BLaER1 treated with 17β-estradiol and CSF1 and Interleukin-3, amounts not matched to agents 10 nM and 100 nM (cell line): ENCODE results near the gene SLC38A2.

Source experiments
- H3K27ac ChIP-seq, 11 experiments: shearing (Covaris generic); formaldehyde crosslinking; 2 replicates each; pipeline ENCODE4 v1.8.1; 2022
- H3K27me3 ChIP-seq, 11 experiments: shearing (Covaris generic); formaldehyde crosslinking; 2 replicates each; pipeline ENCODE4 v1.8.1; 2022
- H3K36me3 ChIP-seq, 11 experiments: shearing (Covaris generic); formaldehyde crosslinking; 2 replicates each; pipeline ENCODE4 v1.8.1; 2022
- H3K4me1 ChIP-seq, 10 experiments: shearing (Covaris generic); formaldehyde crosslinking; 2 replicates each; pipeline ENCODE4 v1.8.1; 2022
- H3K4me2 ChIP-seq, 11 experiments: shearing (Covaris generic); formaldehyde crosslinking; 2 replicates each; pipeline ENCODE4 v1.8.1; 2022
- H3K4me3 ChIP-seq, 10 experiments: shearing (Covaris generic); formaldehyde crosslinking; 2 replicates each; pipeline ENCODE4 v1.8.1; 2022
- H3K9ac ChIP-seq, 11 experiments: shearing (Covaris generic); formaldehyde crosslinking; 2 replicates each; pipeline ENCODE4 v1.8.1; 2022
- H3K9me3 ChIP-seq, 11 experiments: shearing (Covaris generic); formaldehyde crosslinking; replicated peaks in 1 of 11; 2 replicates each; pipeline ENCODE4 v1.8.1; 2022
- H4K20me1 ChIP-seq, 11 experiments: shearing (Covaris generic); formaldehyde crosslinking; 2 replicates each; pipeline ENCODE4 v1.8.1; 2022
- Cebpa-rat ChIP-seq, 11 experiments: shearing (Covaris generic); IDR thresholded peaks; 2 replicates each; pipeline ENCODE4 v1.8.1; 2022

SLC38A2 gene

DNA sequence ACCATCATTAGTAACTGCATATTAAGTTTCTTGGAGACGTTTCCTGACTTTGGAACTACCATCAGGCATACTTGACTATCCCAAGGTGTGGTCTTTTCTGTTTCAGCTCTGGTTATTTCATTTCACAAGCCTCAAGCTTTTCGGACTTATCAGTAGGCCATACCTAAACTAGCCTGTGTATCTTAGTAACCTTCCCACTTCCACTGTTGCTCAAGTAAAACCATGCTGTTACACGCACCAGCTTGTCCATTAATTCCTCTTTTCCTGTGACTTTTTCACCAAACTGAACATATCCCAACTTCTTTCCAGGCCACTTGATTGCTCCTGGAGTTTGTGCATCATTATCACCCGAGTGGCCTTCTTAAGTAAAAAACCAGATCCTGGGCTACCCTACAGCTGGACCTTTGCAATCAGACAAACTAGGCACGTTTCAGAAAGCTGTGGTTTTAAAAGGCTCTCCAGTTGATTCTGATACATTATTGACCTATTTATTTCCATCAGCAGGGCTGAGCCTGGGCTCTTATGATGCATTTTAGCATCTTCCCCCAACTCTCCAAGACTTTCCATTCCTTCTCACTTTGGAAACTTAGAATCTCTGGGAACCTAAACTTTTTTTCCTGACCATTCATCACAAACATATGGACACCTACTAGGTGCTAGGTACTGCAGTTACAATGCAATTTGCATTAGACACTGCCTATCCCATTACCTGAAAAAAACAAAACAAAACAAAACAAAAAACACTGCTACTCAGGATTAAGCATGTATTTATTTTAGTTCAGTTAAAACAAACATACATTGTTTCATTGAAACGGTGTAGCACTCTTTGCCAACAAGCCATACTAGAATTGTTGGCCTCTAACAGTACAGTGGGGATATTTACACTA is 14.9 kb downstream of the SLC38A2 start:
- no peak for TF ChIP-seq Cebpa-rat (IDR thresholded peaks at IDR 0.05)
- Histone ChIP-seq H3K27ac (no peak overlapping the region), H3K36me3 (peaks cover 40 to 43% (median 42%) of the 10 kb centered on the region in 11 experiments), H4K20me1 (peaks cover 34 to 60% (median 54%) of the 10 kb centered on the region in 11 experiments; a peak in 21 of 22 replicates), H3K4me2 (no peak overlapping the region), H3K27me3 (no peaks in the 10 kb centered on the region), H3K4me1 (peaks cover 2 to 22% (median 10%) of the 10 kb centered on the region in 10 experiments; a peak in 15 of 20 replicates), H3K9me3 (no peaks in the 10 kb centered on the region), H3K4me3 (no peak overlapping the region), H3K9ac (no peak overlapping the region)

- Histone ChIP-seq H3K4me2 (no peak overlapping the region), H3K36me3 (peaks cover 31 to 35% (median 34%) of the 10 kb centered on the region in 11 experiments), H3K27me3 (no peaks in the 10 kb centered on the region), H3K4me3 (no peak overlapping the region), H3K4me1 (peaks cover 0 to 14% (median 7%) of the 10 kb centered on the region in 10 experiments; a peak in 12 of 20 replicates), H3K27ac (no peak overlapping the region), H3K9me3 (no peaks in the 10 kb centered on the region), H4K20me1 (peaks cover 27 to 52% (median 46%) of the 10 kb centered on the region in 11 experiments; a peak in 21 of 22 replicates), H3K9ac (no peak overlapping the region)
- TF ChIP-seq Cebpa-rat (IDR thresholded peaks at IDR 0.05) = no peak
These were observed 15.7 kb downstream of the SLC38A2 start for GRCh38 chr12:46356655-46357437.

GRCh38 chr12:46354802-46355199 is 17.8 kb downstream of the SLC38A2 start:
- Histone ChIP-seq H3K36me3 (peaks cover 12 to 14% (median 13%) of the 10 kb centered on the region in 11 experiments), H3K4me1 (no peaks in the 10 kb centered on the region), H3K9ac (no peak overlapping the region), H3K27ac (no peak overlapping the region), H3K4me3 (no peak overlapping the region), H3K27me3 (no peaks in the 10 kb centered on the region), H3K4me2 (no peak overlapping the region), H3K9me3 (peaks cover 0 to 4% (median 0%) of the 10 kb centered on the region in 11 experiments; a peak in 2 of 22 replicates), H4K20me1 (peaks cover 18 to 32% (median 26%) of the 10 kb centered on the region in 11 experiments; a peak in 21 of 22 replicates)
- no peak for TF ChIP-seq Cebpa-rat (IDR thresholded peaks at IDR 0.05)

- Histone ChIP-seq H3K27me3 (no peaks in the 10 kb centered on the region), H3K27ac (no peak overlapping the region), H3K4me1 (peaks cover 0 to 4% (median 0%) of the 10 kb centered on the region in 10 experiments; a peak in 3 of 20 replicates), H4K20me1 (peaks cover 13 to 27% (median 20%) of the 10 kb centered on the region in 11 experiments; a peak in 21 of 22 replicates), H3K36me3 (peaks cover 7 to 9% (median 8%) of the 10 kb centered on the region in 11 experiments), H3K9me3 (peaks cover 0 to 4% (median 0%) of the 10 kb centered on the region in 11 experiments; a peak in 2 of 22 replicates), H3K9ac (no peak overlapping the region), H3K4me2 (no peak overlapping the region), H3K4me3 (no peak overlapping the region)
- no peak for TF ChIP-seq Cebpa-rat (IDR thresholded peaks at IDR 0.05)
These were observed 18.3 kb downstream of the SLC38A2 start for GRCh38 chr12:46354111-46354801.

DNA sequence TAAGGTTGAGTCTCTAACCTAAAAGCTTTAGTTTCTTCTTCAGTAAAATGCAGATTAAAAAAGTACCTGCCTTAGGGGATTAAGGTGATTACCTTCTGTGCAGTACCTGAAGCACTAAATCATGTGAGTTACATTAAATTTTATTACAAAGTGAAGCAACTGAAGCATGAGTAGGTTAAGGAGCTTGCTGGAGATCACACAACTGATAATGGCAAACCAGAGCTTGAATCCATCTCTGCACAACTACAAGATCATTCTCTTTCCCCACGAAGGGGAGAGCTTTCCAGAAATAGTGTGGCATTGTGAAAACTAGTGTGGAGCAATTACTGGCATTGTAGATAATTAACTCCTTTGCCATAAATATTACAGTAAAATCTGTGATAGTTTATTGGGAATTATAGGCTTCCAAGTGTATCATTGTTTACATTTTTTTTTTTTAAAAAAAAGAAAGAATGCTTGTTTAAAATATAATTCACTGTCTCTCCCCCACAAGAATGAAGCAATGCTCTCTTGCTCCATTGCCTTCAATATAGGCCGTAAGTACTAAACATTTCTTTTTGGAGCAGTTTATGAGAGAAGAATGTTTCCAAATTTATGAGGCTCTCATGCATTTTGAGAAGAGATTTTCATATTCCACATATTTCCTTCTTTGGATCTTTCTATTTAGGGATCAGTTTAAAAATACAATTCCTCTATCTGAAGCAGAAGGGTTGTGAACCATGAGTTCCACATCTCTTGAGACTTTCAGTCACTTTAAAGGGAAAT is 20.5 kb downstream of the SLC38A2 start:
- Histone ChIP-seq H3K27me3 (no peaks in the 10 kb centered on the region), H4K20me1 (peaks cover 0 to 6% (median under 1%) of the 10 kb centered on the region in 11 experiments; a peak in 6 of 22 replicates), H3K4me2 (no peak overlapping the region), H3K9ac (no peak overlapping the region), H3K4me1 (peaks cover 0 to 5% (median 0%) of the 10 kb centered on the region in 10 experiments; a peak in 3 of 20 replicates), H3K27ac (no peak overlapping the region), H3K9me3 (peaks cover 0 to 4% (median 0%) of the 10 kb centered on the region in 11 experiments; a peak in 2 of 22 replicates), H3K4me3 (no peak overlapping the region), H3K36me3 (no peaks in the 10 kb centered on the region)
- TF ChIP-seq Cebpa-rat (IDR thresholded peaks at IDR 0.05) = no peak

GRCh38 chr12:46351138-46351537 is 21.4 kb downstream of the SLC38A2 start:
- H3K4me2 ChIP-seq = no peak overlapping the region
- peaks cover 0 to 5% (median 0%) of the 10 kb centered on the region in 10 experiments; a peak in 3 of 20 replicates for H3K4me1 ChIP-seq
- no peak overlapping the region for H3K9ac ChIP-seq
- H4K20me1 ChIP-seq = no peaks in the 10 kb centered on the region
- H3K27me3 ChIP-seq = no peaks in the 10 kb centered on the region
- H3K9me3 ChIP-seq = peaks cover 0 to 4% (median 0%) of the 10 kb centered on the region in 11 experiments; a peak in 2 of 22 replicates
- H3K36me3 ChIP-seq = no peaks in the 10 kb centered on the region
- no peak for TF ChIP-seq Cebpa-rat (IDR thresholded peaks at IDR 0.05)
- H3K27ac ChIP-seq = no peak overlapping the region
- no peak overlapping the region for H3K4me3 ChIP-seq

GRCh38 chr12:46349253-46349652 is 23.3 kb downstream of the SLC38A2 start:
- H3K9ac ChIP-seq = no peak overlapping the region
- peaks cover 0 to 4% (median 0%) of the 10 kb centered on the region in 11 experiments; a peak in 2 of 22 replicates for H3K9me3 ChIP-seq
- no peaks in the 10 kb centered on the region for H3K27me3 ChIP-seq
- no peaks in the 10 kb centered on the region for H3K36me3 ChIP-seq
- H4K20me1 ChIP-seq = no peaks in the 10 kb centered on the region
- no peak overlapping the region for H3K4me3 ChIP-seq
- peak overlapping the region in 1 of 11 experiments; percentile 6; a peak in 1 of 22 replicates for H3K4me2 ChIP-seq
- peaks cover 0 to 5% (median 0%) of the 10 kb centered on the region in 10 experiments; a peak in 3 of 20 replicates for H3K4me1 ChIP-seq
- H3K27ac ChIP-seq = no peak overlapping the region
- TF ChIP-seq Cebpa-rat (IDR thresholded peaks at IDR 0.05) = no peak
